ENCODE data around the gene TMC7.
"Not testable (repeated sequence)": the region's sequence is repeated elsewhere in the genome, so short reads cannot be mapped to it uniquely, and the experiment has no call there.

The TMC7 gene

DNA sequence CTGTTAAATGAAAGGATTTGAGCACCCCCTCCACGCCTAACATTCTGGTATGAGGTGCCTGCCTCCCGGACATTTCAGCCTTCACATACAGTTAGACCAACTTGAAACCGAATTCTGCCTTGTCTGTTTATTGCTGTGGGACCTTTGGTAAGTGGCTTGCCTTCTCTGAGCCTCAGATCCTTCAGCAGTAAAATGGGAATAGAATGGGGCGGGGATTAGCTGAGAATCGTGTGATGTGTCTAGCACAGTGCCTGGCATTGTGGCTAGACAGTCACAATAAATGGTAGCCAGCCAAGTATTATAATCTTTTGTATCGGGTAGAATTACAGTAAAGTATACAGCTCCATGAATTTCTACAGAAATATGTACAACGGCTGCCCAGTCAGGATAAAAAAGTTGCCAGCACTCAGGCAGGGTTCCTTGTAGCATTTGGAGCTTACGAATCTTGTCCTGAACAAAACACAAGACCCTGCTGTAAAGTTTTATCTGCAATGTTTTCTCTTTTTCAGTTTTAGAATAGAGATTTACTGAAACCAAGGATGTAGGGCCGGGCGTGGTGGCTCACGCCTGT lies 786 bp downstream of the TMC7 start:
- no peak for DNase-seq

DNA sequence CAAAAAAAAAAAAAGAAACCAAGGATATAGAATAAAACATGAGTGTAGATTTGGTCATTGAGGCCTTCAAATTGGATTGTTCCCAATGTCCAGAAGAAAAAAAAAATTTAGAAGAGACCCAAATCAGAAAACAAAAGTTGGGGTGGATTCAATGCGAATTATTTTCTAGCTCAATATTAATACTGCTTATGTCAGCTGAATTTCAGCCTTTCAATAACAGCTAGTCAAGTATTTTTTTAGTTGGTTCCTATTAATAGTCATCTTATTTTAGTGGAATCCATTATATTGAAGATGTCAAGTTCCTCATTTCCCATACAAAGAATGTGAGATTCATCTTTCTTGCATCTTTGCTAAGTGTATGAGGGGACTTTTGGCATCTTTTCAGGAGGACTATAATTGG lies 1.5 kb downstream of the TMC7 start:
- not testable (repeated sequence) for DNase-seq

DNA sequence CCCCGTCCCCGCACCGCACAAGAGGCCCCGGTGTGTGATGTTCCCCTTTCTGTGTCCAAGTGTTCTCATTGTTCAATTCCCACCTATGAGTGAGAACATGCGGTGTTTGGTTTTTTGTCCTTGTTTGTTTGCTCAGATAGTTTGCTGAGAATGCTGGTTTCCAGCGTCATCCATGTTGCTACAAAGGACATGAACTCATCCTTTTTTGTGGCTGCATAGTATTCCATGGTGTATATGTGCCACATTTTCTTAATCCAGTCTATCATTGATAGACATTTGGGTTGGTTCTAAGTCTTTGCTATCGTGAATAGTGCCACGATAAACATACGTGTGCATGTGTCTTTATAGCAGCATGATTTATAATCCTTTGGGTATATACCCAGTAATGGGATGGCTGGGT lies 8.0 kb downstream of the TMC7 start:
- DNase-seq = not testable (repeated sequence)

DNA sequence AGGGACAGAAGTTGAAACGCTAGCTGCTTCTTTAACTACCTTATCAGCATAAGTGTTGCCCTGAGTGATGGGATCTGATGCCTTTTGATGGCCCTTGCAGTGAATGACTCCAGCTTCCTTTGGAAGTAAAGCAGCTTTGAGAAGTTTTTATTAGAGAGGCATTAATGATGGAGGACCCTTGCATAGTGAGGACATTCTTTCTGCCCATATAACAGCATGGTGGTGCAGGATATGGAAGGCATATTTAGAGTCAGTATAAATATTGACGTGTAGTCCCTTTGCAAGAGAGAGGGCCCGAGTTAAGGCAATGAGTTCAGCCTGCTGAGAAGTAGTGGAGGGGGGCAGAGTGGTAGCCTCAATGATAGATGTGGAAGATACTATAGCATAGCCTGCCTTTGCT lies 9.8 kb downstream of the TMC7 start:
- not testable (repeated sequence) for DNase-seq

DNA sequence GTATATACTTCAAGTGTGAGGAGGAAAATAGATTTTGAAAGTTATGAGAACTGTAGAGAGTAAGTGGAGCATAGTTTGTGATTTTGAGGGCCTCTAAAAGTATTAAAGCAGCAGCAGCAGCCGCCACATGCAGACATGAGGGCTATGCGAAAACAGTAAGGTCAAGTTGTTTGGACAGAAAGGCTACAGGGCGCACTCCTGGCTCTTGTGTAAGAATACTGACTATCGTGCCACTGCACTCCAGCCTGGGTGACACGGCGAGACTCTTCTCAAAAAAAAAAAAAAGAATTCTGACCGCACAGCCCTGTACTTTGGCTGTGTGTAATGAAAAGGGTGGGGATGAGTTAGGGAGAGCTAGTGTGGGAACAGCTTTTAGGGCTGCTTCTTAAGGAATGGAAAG lies 10.4 kb downstream of the TMC7 start:
- not testable (repeated sequence) for DNase-seq

GRCh38 chr16:18995406-18995805 lies 11.7 kb downstream of the TMC7 start:
- not testable (repeated sequence) for DNase-seq

DNA sequence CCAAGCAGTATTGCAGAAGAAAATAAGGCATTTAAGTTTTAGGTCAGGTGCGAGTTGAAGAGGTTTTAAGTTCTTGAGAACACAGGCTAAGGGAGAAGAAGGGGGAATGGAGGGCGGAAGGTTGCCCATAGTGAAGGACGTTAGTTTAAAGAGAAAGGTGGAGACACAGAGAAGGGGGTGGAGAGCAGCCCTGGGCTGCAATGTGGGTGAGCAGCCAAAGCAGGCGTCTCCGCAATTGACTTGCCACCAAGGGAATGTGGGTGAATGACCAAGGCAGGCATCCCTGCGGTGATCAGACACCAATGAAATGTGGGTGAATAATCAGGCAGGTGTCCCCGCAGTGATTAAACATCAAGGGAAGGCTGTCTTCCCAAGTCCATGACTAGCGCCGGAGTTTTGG lies 12.8 kb downstream of the TMC7 start:
- not testable (repeated sequence) for DNase-seq

DNA sequence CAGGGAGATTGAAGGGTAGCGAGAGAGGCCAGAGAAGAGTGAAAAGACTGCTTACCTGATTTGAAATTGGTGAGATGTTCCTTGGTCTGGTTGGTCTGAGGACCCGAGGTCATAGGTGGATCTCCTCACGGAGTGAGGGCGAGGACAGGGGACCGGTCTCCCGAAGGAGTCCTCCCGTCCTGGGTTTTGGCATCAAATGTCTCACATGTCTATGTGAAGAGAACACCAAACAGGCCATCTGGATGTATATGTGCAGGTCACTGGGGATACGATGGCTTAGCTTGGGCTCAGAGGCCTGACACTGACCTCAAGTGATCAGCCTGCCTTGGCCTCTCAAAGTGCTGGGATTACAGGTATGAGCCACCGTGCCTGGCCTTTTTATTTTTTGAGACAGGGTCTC lies 13.3 kb downstream of the TMC7 start:
- not testable (repeated sequence) for DNase-seq

- no peak for DNase-seq
Observed at GRCh38 chr16:18999045-18999393, 15.3 kb downstream of the TMC7 start.

GRCh38 chr16:19001788-19002187 lies 18.1 kb downstream of the TMC7 start:
- DNase-seq = no peak

GRCh38 chr16:19003935-19004334 lies 20.2 kb downstream of the TMC7 start:
- DNase-seq = no peak

DNA sequence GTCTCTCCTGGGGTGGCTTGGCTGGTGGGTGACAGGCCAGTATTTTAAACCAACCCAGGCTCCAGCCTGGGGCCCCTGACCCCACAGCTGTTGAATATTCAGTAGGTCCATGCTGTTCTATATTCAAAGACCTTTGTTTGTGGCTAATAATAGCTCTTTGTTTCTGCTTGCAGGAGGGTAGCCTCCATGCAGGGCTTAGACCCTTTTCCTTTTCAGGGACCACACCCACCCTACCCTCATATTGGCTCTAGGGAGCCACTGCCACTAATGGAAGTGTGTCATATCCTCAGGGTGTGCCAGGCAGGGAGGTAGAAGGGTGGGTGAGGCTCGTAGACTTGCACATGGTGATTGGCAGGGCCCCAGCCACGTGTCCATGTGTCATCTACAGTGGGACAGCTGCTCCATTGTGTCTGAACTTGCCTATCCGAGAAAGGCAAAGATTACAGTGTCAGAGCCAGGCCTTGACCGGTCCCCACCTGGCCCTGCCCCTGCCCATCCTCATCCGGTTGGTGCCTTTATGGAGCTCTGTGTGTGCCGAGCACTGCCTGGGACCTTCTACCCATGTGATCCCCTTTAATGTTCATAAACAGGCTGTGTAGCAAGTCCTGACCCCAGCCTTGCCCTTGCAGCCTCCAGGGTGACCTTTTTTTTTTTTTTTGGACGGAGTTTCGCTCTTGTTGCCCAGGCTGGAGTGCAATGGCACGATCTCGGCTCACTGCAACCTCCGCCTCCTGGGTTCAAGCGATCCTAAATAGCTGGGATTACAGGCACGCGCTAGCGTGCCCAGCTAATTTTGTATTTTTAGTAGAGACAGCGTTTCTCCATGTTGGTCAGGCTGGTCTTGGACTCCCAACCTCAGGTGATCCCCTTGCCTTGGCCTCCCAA lies 22.1 kb downstream of the TMC7 start:
- DNase-seq = no peak

GRCh38 chr16:19006446-19007315 lies 22.9 kb downstream of the TMC7 start:
- no peak for DNase-seq

DNA sequence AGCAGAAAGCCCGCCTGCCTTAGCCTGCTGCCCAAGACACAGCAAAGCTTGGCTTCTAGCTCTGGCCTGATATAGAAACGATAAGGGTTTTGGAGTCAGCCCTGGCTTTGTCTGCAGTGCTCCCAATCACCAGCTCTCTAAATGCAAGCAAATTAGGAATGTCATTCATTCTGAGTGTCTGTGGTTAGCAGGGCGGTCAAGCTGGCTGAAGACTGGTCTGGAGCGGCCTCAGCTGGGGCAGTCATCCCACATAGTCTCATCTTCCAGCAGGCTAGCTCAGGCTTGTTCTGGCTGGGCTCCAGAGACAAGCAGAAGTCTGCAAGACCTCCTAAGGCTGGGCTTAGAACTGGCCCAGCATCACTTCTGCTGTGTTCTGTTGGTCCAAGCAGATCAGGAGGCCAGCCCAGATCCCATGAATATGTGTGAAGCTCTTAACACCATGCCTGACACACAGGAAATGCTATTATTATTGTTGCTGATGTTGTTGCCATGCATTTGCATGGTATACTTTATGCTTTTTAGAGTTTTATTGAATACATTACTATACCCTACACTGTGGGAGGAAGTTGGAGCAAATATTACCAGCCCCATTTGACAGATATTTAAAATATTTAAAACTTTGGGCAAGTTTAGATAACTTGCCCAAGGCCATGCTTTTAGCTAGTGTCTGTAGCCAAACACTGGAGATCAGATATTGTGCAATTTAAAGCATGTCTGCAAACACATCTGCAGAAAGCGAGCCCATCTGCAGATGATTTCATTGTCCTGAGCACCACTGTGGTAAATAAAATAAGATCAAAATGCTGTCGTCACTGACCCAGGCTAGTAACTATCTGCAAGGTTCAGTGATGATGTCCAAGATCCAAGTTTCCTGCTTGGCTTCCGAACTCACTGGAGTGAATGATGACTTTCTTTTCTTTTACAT lies 24.8 kb downstream of the TMC7 start:
- no peak for DNase-seq

- no peak for DNase-seq
Observed at GRCh38 chr16:19011169-19011731, 27.5 kb downstream of the TMC7 start.

DNA sequence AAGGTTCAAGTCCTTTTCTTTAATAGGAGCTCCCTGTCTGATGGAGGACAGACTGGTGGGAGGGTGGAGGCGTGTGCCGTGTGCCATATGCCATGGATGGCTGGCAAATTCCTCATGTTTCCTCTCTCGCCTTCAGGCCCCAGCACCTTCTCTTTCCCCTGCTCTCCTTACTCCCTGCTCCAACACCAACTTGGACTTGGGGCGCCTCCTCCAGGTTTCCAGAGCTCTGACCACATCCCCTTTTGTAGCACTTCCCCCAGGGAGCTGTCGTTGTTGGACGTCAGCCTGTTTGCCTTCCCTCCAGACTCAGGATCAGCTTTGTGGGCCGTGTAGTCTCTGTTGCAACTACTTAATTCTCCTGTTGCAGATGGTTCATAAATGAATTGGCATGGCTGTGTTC lies 30.7 kb downstream of the TMC7 start:
- no peak for DNase-seq

DNA sequence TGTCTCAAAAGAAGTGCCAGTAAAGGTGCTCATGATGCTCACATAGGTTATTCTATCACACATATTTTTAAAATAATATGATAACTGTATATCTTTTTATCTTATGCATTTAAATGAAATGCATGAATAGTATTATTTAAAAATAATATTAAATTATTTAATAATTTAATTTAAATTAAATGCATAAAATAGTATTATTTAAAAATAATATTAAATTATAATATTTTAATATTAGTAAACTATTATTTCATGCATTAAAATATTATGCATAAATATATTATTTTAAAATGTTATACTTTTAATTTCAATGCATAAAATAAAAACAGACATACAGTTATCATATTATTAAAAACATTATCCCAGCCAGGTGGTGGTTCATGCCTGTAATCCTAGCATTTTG lies 33.4 kb downstream of the TMC7 start:
- DNase-seq = no peak

GRCh38 chr16:19020689-19021088 lies 37.0 kb downstream of the TMC7 start:
- DNase-seq = no peak

DNA sequence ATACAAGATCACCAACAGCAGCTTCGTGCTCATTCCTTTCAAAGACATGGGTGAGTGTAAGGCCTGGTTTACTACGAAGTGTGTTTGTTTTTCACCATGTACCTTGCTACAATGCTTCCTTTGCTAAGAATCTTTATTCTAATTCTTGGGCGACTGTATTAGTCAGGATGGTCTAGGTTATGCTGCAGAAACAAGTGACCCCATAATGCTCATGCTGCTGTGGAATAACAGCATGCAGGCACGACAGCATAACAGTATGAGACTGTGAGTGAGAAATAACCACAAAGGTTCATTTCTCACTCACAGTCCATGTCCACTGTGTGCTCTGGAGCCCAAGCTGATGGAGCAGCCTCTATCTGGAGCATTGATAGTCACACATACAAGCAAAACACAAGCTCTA lies 38.0 kb downstream of the TMC7 start:
- no peak for DNase-seq

DNA sequence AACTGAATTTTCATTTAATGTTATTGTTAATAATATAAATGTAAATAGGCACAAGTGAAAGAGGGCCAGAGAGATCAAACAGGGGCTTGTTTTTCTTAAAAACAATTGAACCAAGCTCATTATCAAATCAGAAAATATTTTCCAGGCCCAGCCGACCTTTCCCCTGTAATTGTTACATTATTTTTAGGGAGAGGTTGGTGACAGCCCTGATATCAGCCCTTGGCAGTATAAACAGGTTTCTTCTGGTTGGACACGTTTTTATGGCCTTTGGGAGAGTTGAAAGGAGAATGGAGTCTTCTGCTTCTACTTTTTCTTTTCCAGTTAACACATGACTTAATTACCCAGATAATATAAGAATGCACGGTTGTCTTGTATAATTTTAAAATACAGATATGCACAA lies 43.7 kb downstream of the TMC7 start:
- no peak for DNase-seq

DNA sequence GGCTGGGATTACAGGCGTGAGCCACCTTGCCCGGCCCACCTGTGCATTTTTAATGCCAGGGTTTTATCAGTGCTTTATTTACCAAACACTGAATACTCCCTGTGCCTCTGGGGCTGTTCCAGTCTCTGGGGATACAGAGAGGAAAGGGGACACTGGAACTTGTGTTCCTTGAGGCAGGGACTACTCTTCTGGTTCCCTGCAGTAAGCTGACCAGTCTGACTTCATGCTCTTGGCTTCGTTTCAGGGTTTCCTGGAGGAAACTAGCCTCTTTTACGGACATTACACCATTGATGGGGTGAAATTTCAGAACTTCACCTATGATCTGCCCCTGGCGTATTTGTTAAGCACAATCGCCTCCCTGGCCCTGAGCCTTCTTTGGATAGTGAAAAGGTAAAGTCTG lies 46.2 kb downstream of the TMC7 start:
- DNase-seq = no peak

DNA sequence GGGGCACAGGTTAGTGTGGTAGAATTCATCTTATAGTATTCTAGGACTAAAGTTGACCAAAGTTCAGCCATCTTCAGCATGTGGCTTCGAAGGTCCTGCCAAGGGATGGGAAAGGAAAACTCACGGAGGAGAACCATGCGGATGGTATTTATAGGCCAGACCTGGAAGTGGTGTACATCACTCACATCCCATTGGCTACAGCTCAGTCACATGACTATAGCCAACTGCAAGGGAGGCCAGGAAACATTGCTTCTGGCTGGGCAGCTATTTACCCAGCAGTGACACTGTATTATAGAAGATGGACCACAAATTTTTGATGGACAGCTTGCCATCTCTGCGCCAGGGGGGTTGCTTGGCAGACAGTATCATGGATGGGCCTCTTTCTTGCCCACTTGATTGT lies 48.0 kb downstream of the TMC7 start:
- DNase-seq = no peak
